ENCODE measurements around the gene RADIL. TPM values are rescaled to one million over a fixed set of nuclear protein-coding genes. Genes with fewer than 3 reads are reported as not detected.

The RADIL gene
- total RNA-seq, 1 donor from 2014 or later, result 2.1 TPM

GRCh38 chr7:4766666-4767519 lies 116.6 kb downstream of the RADIL start:
- peaks cover 11% of the 10 kb centered on the region for H3K36me3 Mint-ChIP-seq (ENCODE audit: unreplicated experiment)
- no peak overlapping the region for H3K4me3 Mint-ChIP-seq (ENCODE audit: unreplicated experiment)
- peaks cover 4% of the 10 kb centered on the region for H3K4me1 Mint-ChIP-seq (ENCODE audit: unreplicated experiment)
- no peaks in the 10 kb centered on the region for H3K9me3 Mint-ChIP-seq (ENCODE audit: unreplicated experiment)
- no peak overlapping the region for H3K27ac Mint-ChIP-seq (ENCODE audit: unreplicated experiment)
- TF ChIP-seq CTCF (IDR thresholded peaks at IDR 0.05), result no peak
- no peaks in the 10 kb centered on the region for H3K27me3 Mint-ChIP-seq (ENCODE audit: unreplicated experiment)
- DNase-seq (ENCODE audit: extremely low spot score, unreplicated experiment), result no peak

- Mint-ChIP-seq H3K4me3 (ENCODE audit: unreplicated experiment) (no peak overlapping the region), H3K36me3 (ENCODE audit: unreplicated experiment) (peaks cover 18% of the 10 kb centered on the region), H3K4me1 (ENCODE audit: unreplicated experiment) (peaks cover 4% of the 10 kb centered on the region), H3K27ac (ENCODE audit: unreplicated experiment) (no peak overlapping the region), H3K27me3 (ENCODE audit: unreplicated experiment) (no peaks in the 10 kb centered on the region), H3K9me3 (ENCODE audit: unreplicated experiment) (no peaks in the 10 kb centered on the region)
- TF ChIP-seq CTCF (IDR thresholded peaks at IDR 0.05), result peak; percentile 39
- no peak for DNase-seq (ENCODE audit: extremely low spot score, unreplicated experiment)
Observed at GRCh38 chr7:4765776-4766490, 117.6 kb downstream of the RADIL start.

- H3K9me3 Mint-ChIP-seq (ENCODE audit: unreplicated experiment), result no peaks in the 10 kb centered on the region
- peaks cover 4% of the 10 kb centered on the region for H3K4me1 Mint-ChIP-seq (ENCODE audit: unreplicated experiment)
- no peak for TF ChIP-seq CTCF (IDR thresholded peaks at IDR 0.05)
- no peak overlapping the region for H3K27ac Mint-ChIP-seq (ENCODE audit: unreplicated experiment)
- H3K4me3 Mint-ChIP-seq (ENCODE audit: unreplicated experiment), result no peak overlapping the region
- H3K36me3 Mint-ChIP-seq (ENCODE audit: unreplicated experiment), result peaks cover 23% of the 10 kb centered on the region
- no peaks in the 10 kb centered on the region for H3K27me3 Mint-ChIP-seq (ENCODE audit: unreplicated experiment)
- no peak for DNase-seq (ENCODE audit: extremely low spot score, unreplicated experiment)
Observed at GRCh38 chr7:4764402-4765007, 119.0 kb downstream of the RADIL start.

- no peak for DNase-seq (ENCODE audit: extremely low spot score, unreplicated experiment)
- H3K27me3 Mint-ChIP-seq (ENCODE audit: unreplicated experiment), result no peaks in the 10 kb centered on the region
- no peak overlapping the region for H3K27ac Mint-ChIP-seq (ENCODE audit: unreplicated experiment)
- no peak overlapping the region for H3K4me3 Mint-ChIP-seq (ENCODE audit: unreplicated experiment)
- peaks cover 23% of the 10 kb centered on the region for H3K36me3 Mint-ChIP-seq (ENCODE audit: unreplicated experiment)
- H3K9me3 Mint-ChIP-seq (ENCODE audit: unreplicated experiment), result no peaks in the 10 kb centered on the region
- no peak for TF ChIP-seq CTCF (IDR thresholded peaks at IDR 0.05)
- H3K4me1 Mint-ChIP-seq (ENCODE audit: unreplicated experiment), result peaks cover 2% of the 10 kb centered on the region
Observed at GRCh38 chr7:4763794-4764185, 119.7 kb downstream of the RADIL start.

Measured in osteocyte (in vitro differentiated cells).